K562 (cell line): ENCODE measurements around the gene FARP1.

Experiments used
- POLR2G ChIP-seq: fragments of 200-400 bp; formaldehyde crosslinking; IDR thresholded peaks from 2 replicates; pipeline ENCODE4 v1.6.1; 2017; ENCODE audit warnings: low read depth, mild to moderate bottlenecking, antibody characterized with exemption, low read length, moderate library complexity
- TSHZ1 ChIP-seq: fragments of 250-450 bp; sonication (Bioruptor Pico); IDR thresholded peaks from 2 replicates; pipeline ENCODE4 v1.4.0; 2020; ENCODE audit warnings: mild to moderate bottlenecking, moderate library complexity
- TF ChIP-seq, protein P1 (sequence below): sonication (generic); formaldehyde crosslinking; IDR thresholded peaks from 2 replicates; pipeline ENCODE4 v1.8.1; 2023; ENCODE audit warnings: mild to moderate bottlenecking, missing genetic modification reagents

GRCh38 chr13:98449273-98449672 lies 306.4 kb downstream of the FARP1 start:
- TF ChIP-seq POLR2G (no peak), TSHZ1 (CRISPR knock-in tag) (no peak)
- TF ChIP-seq, protein P1, sequence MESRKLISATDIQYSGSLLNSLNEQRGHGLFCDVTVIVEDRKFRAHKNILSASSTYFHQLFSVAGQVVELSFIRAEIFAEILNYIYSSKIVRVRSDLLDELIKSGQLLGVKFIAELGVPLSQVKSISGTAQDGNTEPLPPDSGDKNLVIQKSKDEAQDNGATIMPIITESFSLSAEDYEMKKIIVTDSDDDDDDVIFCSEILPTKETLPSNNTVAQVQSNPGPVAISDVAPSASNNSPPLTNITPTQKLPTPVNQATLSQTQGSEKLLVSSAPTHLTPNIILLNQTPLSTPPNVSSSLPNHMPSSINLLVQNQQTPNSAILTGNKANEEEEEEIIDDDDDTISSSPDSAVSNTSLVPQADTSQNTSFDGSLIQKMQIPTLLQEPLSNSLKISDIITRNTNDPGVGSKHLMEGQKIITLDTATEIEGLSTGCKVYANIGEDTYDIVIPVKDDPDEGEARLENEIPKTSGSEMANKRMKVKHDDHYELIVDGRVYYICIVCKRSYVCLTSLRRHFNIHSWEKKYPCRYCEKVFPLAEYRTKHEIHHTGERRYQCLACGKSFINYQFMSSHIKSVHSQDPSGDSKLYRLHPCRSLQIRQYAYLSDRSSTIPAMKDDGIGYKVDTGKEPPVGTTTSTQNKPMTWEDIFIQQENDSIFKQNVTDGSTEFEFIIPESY (CRISPR knock-in tag): no peak
